GM12865 (cell line): Measurements from ENCODE around the gene ZDHHC6.

Experiments
- DNase-seq: peaks from one replicate; pipeline ENCODE4 v3.0.0; 2010; ENCODE audit warnings: low read depth
- H3K4me3 ChIP-seq: 2 replicates; pipeline ENCODE4 v1.5.1; 2011; ENCODE audit warnings: mild to moderate bottlenecking, low read depth, low read length, control low read depth
- TF ChIP-seq, protein P1 (sequence below): IDR thresholded peaks from 2 replicates; pipeline ENCODE4 v1.5.1; 2011; ENCODE audit warnings: low read length, control low read depth, low read depth, inconsistent platforms; ENCODE audit not compliant: insufficient read depth; ENCODE audit errors: missing control alignments

ZDHHC6 gene, protein sequence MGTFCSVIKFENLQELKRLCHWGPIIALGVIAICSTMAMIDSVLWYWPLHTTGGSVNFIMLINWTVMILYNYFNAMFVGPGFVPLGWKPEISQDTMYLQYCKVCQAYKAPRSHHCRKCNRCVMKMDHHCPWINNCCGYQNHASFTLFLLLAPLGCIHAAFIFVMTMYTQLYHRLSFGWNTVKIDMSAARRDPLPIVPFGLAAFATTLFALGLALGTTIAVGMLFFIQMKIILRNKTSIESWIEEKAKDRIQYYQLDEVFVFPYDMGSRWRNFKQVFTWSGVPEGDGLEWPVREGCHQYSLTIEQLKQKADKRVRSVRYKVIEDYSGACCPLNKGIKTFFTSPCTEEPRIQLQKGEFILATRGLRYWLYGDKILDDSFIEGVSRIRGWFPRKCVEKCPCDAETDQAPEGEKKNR

DNA sequence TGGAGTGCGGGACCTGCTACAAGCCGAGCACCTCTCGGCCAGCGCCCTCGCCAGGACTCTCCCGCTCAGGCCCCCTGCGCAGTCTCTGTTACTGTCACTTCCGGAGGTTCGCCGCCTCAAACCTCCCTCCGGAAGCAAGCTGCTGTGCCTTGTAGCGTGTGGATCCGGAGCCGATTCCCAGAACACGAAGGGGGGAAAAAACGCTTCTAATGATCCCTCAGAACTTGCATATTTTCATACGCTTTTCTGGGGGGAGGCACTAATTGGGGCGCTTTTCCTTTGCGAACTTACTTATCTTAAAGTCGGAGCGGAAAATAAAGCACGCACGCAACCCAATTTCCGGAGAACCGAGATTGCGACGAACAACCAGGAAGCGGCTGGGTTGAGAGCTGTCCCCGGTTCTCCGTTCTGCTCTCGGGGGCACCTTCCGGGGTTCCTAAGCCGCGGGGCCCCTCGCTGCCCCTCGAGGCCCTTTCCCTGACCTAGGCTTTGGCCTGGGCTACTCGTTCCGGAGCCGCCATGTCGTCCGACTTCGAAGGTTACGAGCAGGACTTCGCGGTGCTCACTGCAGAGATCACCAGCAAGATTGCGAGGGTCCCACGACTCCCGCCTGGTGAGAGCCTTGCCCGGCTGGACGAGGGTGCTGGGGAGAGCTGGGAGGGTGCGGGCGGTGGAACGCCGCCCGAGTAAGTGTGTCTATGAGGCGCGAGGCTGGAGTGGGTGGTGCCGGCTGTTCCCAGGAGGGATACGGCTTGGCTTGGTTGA lies at the start of gene ZDHHC6, which contains the start of gene VTI1A:
TSS of gene ZDHHC6 (minus strand) at position 60 of the 765 bp plus-strand sequence. CDS start 1,478 bp downstream, outside the sequence.
TSS of gene VTI1A (plus strand) at position 361 of the 765 bp plus-strand sequence. CDS start at position 520, 159 bp downstream.
- H3K4me3 ChIP-seq = peak within 1 kb of the TSS; percentile 87
- peak; percentile 92 for DNase-seq
- TF ChIP-seq, protein P1, sequence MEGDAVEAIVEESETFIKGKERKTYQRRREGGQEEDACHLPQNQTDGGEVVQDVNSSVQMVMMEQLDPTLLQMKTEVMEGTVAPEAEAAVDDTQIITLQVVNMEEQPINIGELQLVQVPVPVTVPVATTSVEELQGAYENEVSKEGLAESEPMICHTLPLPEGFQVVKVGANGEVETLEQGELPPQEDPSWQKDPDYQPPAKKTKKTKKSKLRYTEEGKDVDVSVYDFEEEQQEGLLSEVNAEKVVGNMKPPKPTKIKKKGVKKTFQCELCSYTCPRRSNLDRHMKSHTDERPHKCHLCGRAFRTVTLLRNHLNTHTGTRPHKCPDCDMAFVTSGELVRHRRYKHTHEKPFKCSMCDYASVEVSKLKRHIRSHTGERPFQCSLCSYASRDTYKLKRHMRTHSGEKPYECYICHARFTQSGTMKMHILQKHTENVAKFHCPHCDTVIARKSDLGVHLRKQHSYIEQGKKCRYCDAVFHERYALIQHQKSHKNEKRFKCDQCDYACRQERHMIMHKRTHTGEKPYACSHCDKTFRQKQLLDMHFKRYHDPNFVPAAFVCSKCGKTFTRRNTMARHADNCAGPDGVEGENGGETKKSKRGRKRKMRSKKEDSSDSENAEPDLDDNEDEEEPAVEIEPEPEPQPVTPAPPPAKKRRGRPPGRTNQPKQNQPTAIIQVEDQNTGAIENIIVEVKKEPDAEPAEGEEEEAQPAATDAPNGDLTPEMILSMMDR = peak; percentile 15

DNA sequence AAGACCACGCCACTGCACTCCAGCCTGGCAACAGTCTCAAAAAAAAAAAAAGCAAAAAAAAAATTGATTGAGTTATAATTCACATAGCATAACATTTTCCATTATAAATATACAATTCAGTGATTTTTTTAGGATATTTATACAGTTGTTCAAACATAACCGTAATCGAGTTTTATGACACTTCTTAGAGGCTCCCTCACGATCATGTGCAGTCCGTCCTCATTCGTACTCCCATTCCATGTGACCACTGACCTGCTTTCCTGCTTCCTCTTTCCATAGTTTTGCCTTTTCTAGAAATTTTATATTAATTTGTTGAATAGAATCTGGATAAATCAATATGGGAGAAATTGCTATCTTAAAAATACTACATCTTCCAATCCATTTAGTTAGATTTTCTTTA lies 46.0 kb upstream of the ZDHHC6 start:
- H3K4me3 ChIP-seq = no peak overlapping the region
- TF ChIP-seq, protein P1 = no peak
- DNase-seq = no peak

DNA sequence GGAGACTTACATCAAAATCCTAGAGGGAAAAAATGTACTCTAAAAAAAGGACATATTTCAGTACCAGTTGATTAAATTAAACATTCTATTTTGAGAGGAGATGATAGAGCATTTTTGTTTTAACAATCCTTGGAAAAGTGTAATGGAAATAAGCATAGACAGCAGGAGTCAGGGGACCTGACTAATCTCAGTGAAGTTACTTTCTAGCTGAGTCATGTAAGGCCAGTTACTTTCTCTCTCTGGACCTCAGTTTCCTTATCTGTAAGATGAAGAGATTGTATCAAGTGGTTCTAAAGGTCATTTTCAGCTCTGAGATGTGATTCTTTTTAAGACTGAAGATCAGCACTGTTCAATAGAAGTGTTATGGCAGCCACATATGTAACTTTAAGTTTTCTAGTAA lies 44.4 kb upstream of the ZDHHC6 start:
- DNase-seq = no peak
- TF ChIP-seq, protein P1 = no peak
- no peak overlapping the region for H3K4me3 ChIP-seq

DNA sequence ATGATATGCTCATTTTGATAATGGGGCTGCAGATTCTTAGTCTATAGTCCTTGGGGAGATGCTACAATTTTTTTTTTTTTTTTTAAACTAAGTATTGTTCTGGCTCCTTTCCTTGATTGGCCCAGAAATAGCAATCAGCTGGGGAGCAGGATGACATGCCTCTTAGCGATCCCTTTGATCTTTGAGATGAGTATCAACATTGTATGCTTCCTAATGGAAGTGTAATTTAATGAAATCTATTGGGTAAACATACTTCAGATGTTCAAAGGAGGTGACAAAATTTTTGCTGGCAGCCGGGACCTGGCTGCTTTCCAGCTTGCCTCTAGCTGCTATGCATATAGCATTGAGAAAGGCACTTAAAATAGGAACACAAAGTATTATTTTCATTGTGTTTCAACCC lies 43.8 kb upstream of the ZDHHC6 start:
- TF ChIP-seq, protein P1 = no peak
- DNase-seq = no peak
- no peak overlapping the region for H3K4me3 ChIP-seq

DNA sequence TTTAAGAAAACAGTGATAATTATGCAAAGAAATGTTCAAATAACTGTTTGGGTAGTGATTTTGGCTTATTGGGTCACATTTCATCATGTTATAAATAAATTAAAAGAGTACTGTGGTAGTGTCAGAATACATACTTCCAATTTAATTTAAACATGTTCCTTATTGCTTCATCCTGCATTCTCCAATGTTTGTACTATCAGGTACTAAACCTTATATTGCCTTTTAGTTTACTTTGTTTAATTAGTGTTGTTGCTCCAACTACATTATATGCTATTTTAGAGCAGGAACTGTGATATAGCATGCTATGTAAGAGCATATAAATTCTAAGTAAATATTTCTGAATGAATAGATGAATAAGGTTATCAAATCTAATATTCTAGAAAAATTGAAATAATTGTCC lies 41.2 kb upstream of the ZDHHC6 start:
- no peak for DNase-seq
- H3K4me3 ChIP-seq = no peak overlapping the region
- TF ChIP-seq, protein P1 = no peak

DNA sequence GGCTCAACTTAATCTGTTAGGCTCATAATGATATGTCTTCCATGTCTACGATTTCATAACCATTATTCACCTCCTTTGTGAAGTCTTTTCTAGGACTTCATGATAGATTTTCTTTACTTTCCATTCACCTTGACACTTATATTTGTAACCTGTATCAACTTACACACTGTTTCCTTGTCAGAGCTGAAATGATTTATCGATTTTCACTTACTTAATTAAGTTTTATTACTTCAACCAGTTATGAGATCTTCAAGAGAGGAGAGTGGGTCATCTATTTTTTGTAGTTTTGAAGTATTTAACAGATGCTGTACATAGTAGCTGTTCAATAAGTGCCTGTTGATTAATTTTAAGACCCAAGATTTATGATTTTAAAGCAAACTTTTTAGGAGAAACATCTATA lies 37.7 kb upstream of the ZDHHC6 start:
- TF ChIP-seq, protein P1 = no peak
- DNase-seq = no peak
- no peak overlapping the region for H3K4me3 ChIP-seq
